Mesendoderm (in vitro differentiated cells): ENCODE results near the gene TUBA3D.
"Not testable (repeated sequence)": the region's sequence is repeated elsewhere in the genome, so short reads cannot be mapped to it uniquely, and the experiment has no call there.

Source experiments
- DNase-seq: peaks from one replicate; pipeline ENCODE4 v3.0.0; 2013
- H2AK5ac ChIP-seq: 2 replicates; pipeline ENCODE4 v1.6.1; 2013; ENCODE audit warnings: low read length, inconsistent platforms
- H2BK120ac ChIP-seq: 2 replicates; pipeline ENCODE4 v1.6.1; 2013; ENCODE audit warnings: low read depth, mild to moderate bottlenecking, low read length, moderate library complexity, mixed read lengths
- H2BK15ac ChIP-seq: replicated peaks from 2 replicates; pipeline ENCODE4 v1.6.1; 2013; ENCODE audit warnings: low read depth, mild to moderate bottlenecking, moderate library complexity
- H2BK5ac ChIP-seq: 2 replicates; pipeline ENCODE4 v1.6.1; 2013; ENCODE audit warnings: low read length, inconsistent platforms
- H3K18ac ChIP-seq: 2 replicates; pipeline ENCODE4 v1.6.1; 2013; ENCODE audit warnings: mild to moderate bottlenecking, low read length, mixed read lengths
- H3K23ac ChIP-seq: one replicate; pipeline ENCODE4 v1.6.1; 2013; ENCODE audit warnings: low read length
- H3K27ac ChIP-seq: 2 replicates; pipeline ENCODE4 v1.5.1; 2013; ENCODE audit warnings: low read depth, mild to moderate bottlenecking, inconsistent platforms, low read length, moderate library complexity
- H3K27me3 ChIP-seq: 2 replicates; pipeline ENCODE4 v1.6.1; 2013; ENCODE audit warnings: low read length, control low read depth, mild to moderate bottlenecking, inconsistent platforms; ENCODE audit not compliant: insufficient read depth, poor library complexity
- H3K36me3 ChIP-seq: 2 replicates; pipeline ENCODE4 v1.6.1; 2013; ENCODE audit warnings: low read length, inconsistent platforms; ENCODE audit not compliant: control insufficient read depth, insufficient read depth
- H3K4ac ChIP-seq: one replicate; pipeline ENCODE4 v1.6.1; 2013; ENCODE audit warnings: low read depth, mild to moderate bottlenecking, low read length, moderate library complexity
- H3K4me1 ChIP-seq: 2 replicates; pipeline ENCODE4 v1.6.1; 2013; ENCODE audit warnings: low read depth, low read length, inconsistent platforms; ENCODE audit not compliant: control insufficient read depth
- H3K4me2 ChIP-seq: 2 replicates; pipeline ENCODE4 v1.6.1; 2013; ENCODE audit warnings: low read length
- H3K4me3 ChIP-seq: 2 replicates; pipeline ENCODE4 v1.5.1; 2013; ENCODE audit warnings: mild to moderate bottlenecking, low read length
- H3K56ac ChIP-seq: one replicate; pipeline ENCODE4 v1.6.1; 2013; ENCODE audit warnings: low read length
- H3K79me1 ChIP-seq: 2 replicates; pipeline ENCODE4 v1.6.1; 2013; ENCODE audit warnings: low read length, inconsistent platforms
- H3K79me2 ChIP-seq: 2 replicates; pipeline ENCODE4 v1.6.1; 2013; ENCODE audit warnings: mild to moderate bottlenecking, low read length; ENCODE audit not compliant: control insufficient read depth, insufficient read depth
- H3K9ac ChIP-seq: 2 replicates; pipeline ENCODE4 v1.6.1; 2013; ENCODE audit warnings: low read length, inconsistent platforms
- H4K5ac ChIP-seq: one replicate; pipeline ENCODE4 v1.6.1; 2013; ENCODE audit warnings: low read length
- H4K8ac ChIP-seq: one replicate; pipeline ENCODE4 v1.6.1; 2013; ENCODE audit warnings: low read depth, mild to moderate bottlenecking, control low read depth, low read length, moderate library complexity
- WGBS: extraction: QIAGEN DNeasy Blood & Tissue Kit; methylation state at CpG from one replicate; pipeline ENCODE4 v1.1.7; 2013; ENCODE audit warnings: low lambda C conversion rate, missing lambda C conversion rate; ENCODE audit not compliant: insufficient coverage; ENCODE audit errors: extremely low coverage; 5-methylcytosine and 5-hydroxymethylcytosine counted together

Gene TUBA3D

GRCh38 chr2:131515235-131515634 lies 39.3 kb downstream of the TUBA3D start:
- H4K5ac ChIP-seq, H3K4me2 ChIP-seq, H3K4me3 ChIP-seq, H3K79me1 ChIP-seq, H3K79me2 ChIP-seq, H3K27ac ChIP-seq, H3K4me1 ChIP-seq, H3K4ac ChIP-seq, H2AK5ac ChIP-seq, H2BK15ac ChIP-seq, H3K9ac ChIP-seq, H3K18ac ChIP-seq, H2BK120ac ChIP-seq, H2BK5ac ChIP-seq, H3K56ac ChIP-seq, H3K36me3 ChIP-seq, DNase-seq, H3K27me3 ChIP-seq, H4K8ac ChIP-seq, H3K23ac ChIP-seq: not testable (repeated sequence)
- no CpG with 5 or more reads among the region's 14 CpGs for WGBS

DNA sequence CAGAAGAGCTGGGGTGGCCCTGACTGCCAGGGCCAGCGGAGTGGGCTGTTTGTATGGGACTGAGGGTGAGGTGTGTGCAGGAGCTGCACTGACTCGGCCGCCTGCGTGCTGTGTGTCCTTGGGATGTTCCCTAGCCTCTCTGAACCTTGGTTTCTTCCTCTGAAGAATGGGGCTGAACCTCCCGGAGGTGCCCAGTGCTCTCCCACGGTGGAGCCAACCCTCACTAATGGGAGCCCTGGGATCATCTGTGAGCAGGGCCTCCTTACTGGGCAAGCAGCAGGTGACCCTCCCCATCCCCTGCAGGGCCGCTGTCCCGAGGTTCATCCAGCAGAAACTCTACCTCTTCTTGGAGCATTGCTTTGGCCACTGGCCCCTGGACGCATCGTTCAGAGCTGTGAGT lies 40.1 kb downstream of the TUBA3D start:
- WGBS, result no CpG with 5 or more reads among the region's 10 CpGs
- Histone ChIP-seq H4K5ac (no peak overlapping the region), H3K27me3 (no peaks in the 10 kb centered on the region), H3K36me3 (peaks cover 2% of the 10 kb centered on the region), H2BK120ac (no peak overlapping the region), H3K23ac (no peak overlapping the region), H2BK5ac (no peak overlapping the region), H3K4me2 (no peak overlapping the region), H3K4me3 (no peak overlapping the region), H3K79me1 (no peaks in the 10 kb centered on the region), H4K8ac (no peak overlapping the region), H3K27ac (no peak overlapping the region), H3K9ac (no peak overlapping the region), H3K4me1 (no peaks in the 10 kb centered on the region), H2AK5ac (no peak overlapping the region), H3K18ac (no peak overlapping the region), H3K79me2 (no peaks in the 10 kb centered on the region), H2BK15ac (no peak overlapping the region), H3K4ac (no peak overlapping the region), H3K56ac (no peak overlapping the region)
- no peak for DNase-seq

DNA sequence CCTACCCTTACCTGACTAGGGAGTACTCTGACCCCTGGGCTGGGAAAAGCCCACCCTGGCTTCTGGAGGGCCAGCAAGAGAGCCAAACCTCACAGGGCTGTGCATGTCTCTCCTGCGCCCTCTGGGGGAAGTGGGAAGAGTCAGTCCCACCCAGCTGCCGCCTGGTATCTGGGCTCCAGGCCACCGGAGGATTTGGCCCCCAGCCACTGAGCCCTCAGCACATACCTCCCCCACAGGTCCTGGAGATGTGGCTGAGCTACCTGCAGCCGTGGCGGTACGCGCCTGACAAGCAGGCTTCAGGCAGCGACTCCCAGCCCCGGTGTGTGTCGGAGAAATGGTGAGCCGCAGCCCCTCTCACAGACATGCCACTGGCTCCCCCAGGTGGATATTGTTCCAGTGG lies 40.7 kb downstream of the TUBA3D start:
- H3K27me3 ChIP-seq, H4K8ac ChIP-seq, H3K9ac ChIP-seq, H3K23ac ChIP-seq, H3K4me2 ChIP-seq, H3K4me1 ChIP-seq, H3K56ac ChIP-seq, H3K4me3 ChIP-seq, H2BK5ac ChIP-seq, H3K79me2 ChIP-seq, H4K5ac ChIP-seq, H3K27ac ChIP-seq, H2BK120ac ChIP-seq, H3K4ac ChIP-seq, H3K36me3 ChIP-seq, H2AK5ac ChIP-seq, H3K79me1 ChIP-seq, H2BK15ac ChIP-seq, H3K18ac ChIP-seq: not testable (repeated sequence)
- no CpG with 5 or more reads among the region's 11 CpGs for WGBS
- peak; percentile 51 for DNase-seq

DNA sequence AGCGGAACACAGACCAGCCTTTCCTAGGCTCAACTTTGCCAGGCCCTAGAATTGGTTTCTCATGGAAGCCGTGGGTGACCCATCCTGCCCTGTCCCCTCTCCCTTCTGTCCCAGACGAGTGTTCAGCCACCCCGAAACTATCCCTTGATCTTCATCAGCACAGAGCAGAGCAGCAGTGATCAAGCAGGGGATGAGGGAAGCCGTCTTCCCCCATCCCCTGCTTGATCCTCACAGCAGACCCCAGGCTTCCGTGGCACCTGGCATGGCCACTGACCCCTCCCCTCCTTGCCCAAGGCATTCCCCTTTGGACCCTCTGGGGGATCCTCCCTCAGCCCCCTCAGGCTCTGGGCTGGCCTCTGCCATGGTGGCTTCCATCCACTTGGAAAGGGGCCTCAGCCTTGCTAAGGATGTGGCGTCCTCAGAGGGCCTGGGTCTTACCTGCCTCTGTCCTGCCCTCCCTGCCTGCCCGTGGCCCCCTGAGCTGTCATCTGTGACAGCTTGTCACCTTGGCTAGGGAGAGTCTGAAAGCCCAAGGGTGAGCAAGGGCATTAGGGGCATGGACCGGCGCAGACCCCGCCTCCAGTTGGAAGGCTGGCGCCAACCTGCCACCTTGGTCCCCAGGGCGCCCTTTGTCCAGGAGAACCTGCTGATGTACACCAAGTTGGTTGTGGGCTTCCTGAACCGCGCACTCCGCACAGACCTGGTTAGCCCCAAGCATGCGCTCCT lies 41.4 kb downstream of the TUBA3D start:
- Histone ChIP-seq H2BK5ac (no peak overlapping the region), H2AK5ac (no peak overlapping the region), H3K27ac (no peak overlapping the region), H3K9ac (no peak overlapping the region), H3K36me3 (peaks cover 2% of the 10 kb centered on the region), H3K56ac (no peak overlapping the region), H4K8ac (no peak overlapping the region), H3K4me3 (no peak overlapping the region), H3K18ac (no peak overlapping the region), H3K4ac (no peak overlapping the region), H3K27me3 (no peaks in the 10 kb centered on the region), H3K79me2 (no peaks in the 10 kb centered on the region), H3K23ac (no peak overlapping the region), H2BK120ac (no peak overlapping the region), H3K4me1 (no peaks in the 10 kb centered on the region), H3K79me1 (no peaks in the 10 kb centered on the region), H4K5ac (no peak overlapping the region), H2BK15ac (no peak overlapping the region), H3K4me2 (no peak overlapping the region)
- DNase-seq, result no peak
- no CpG with 5 or more reads among the region's 17 CpGs for WGBS

DNA sequence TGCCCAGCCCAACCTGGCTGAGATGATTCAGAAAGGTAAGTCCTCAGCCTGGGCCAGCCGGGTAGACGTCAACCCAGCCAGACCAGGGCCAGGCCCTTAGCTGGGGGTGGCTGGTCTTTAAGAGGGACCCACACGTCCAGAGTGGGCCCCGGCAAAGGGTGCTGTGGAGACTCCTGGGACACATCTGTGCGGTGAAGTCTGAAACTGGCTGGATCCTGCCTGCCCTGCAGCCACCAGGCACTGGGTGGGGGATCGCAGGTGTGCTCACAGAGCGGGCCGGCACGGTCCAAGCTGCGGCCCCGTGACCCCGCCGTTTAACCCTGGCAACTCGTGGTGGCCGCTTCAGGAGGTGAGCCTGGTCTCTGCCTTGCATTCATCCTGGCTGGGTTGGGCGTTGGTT lies 41.9 kb downstream of the TUBA3D start:
- H3K4me1 ChIP-seq, H2BK5ac ChIP-seq, H3K79me1 ChIP-seq, H3K4ac ChIP-seq, H3K4me2 ChIP-seq, H4K5ac ChIP-seq, H2BK120ac ChIP-seq, H3K79me2 ChIP-seq, H2AK5ac ChIP-seq, H3K27ac ChIP-seq, H3K9ac ChIP-seq, H4K8ac ChIP-seq, H3K23ac ChIP-seq, H3K4me3 ChIP-seq, H3K18ac ChIP-seq, H3K36me3 ChIP-seq, H2BK15ac ChIP-seq, H3K56ac ChIP-seq, H3K27me3 ChIP-seq, DNase-seq: not testable (repeated sequence)
- no CpG with 5 or more reads among the region's 16 CpGs for WGBS

DNA sequence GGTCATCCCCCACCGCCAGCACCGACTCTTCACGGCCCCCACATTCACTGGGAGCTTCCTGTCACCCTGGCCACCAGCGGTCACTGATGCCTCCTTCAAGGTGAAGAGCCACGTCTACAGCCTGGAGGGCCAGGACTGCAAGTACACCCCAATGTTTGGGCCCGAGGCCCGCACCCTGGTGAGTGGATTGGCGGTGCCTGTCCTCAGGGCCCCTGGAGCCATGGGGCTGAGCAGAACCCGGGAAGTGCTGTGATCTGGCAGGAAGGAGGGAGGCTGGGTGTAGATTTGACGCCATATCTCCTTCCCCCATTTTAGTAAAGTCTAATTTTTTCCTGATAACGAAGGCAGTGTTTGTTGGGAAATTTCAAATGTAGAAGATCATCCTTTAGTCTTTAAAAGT lies 42.6 kb downstream of the TUBA3D start:
- H3K36me3 ChIP-seq, H3K79me2 ChIP-seq, H3K56ac ChIP-seq, H3K9ac ChIP-seq, H3K4ac ChIP-seq, H2AK5ac ChIP-seq, H3K27me3 ChIP-seq, H3K4me1 ChIP-seq, H3K27ac ChIP-seq, H3K23ac ChIP-seq, H4K5ac ChIP-seq, H2BK120ac ChIP-seq, H2BK5ac ChIP-seq, DNase-seq, H4K8ac ChIP-seq, H3K79me1 ChIP-seq, H3K18ac ChIP-seq, H2BK15ac ChIP-seq, H3K4me3 ChIP-seq, H3K4me2 ChIP-seq: not testable (repeated sequence)
- no CpG with 5 or more reads among the region's 11 CpGs for whole genome bisulfite sequencing
